ENCODE data around the gene RPTOR.

RPTOR gene

DNA sequence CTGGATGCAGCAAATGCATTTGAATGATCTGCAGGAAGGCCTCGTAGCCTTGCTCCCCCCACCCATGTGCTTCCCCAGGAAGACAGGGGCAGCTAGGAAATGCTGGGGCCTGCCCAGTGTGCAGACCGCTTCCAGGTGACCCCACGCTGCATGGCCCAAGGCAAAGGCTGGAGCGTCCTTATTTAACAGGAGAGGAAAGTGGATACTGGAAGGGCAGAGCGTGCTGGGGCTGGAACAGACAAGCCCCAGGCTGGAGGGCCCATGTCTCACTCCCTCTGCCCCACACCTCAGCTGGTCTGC is 42.1 kb upstream of the RPTOR start:
- DNase-seq (ENCODE audit: low read depth in 1 of 2, low spot score in 1 of 2): no peak
- no peak overlapping the region for H3K27ac ChIP-seq (replicated peaks)
- H3K27me3 ChIP-seq (ENCODE audit: insufficient read depth, poor library complexity, severe bottlenecking): peaks cover 6% of the 10 kb centered on the region
- TF ChIP-seq POLR2AphosphoS5 (IDR thresholded peaks at IDR 0.05; ENCODE audit: low read depth): no peak
- TF ChIP-seq, protein P1, sequence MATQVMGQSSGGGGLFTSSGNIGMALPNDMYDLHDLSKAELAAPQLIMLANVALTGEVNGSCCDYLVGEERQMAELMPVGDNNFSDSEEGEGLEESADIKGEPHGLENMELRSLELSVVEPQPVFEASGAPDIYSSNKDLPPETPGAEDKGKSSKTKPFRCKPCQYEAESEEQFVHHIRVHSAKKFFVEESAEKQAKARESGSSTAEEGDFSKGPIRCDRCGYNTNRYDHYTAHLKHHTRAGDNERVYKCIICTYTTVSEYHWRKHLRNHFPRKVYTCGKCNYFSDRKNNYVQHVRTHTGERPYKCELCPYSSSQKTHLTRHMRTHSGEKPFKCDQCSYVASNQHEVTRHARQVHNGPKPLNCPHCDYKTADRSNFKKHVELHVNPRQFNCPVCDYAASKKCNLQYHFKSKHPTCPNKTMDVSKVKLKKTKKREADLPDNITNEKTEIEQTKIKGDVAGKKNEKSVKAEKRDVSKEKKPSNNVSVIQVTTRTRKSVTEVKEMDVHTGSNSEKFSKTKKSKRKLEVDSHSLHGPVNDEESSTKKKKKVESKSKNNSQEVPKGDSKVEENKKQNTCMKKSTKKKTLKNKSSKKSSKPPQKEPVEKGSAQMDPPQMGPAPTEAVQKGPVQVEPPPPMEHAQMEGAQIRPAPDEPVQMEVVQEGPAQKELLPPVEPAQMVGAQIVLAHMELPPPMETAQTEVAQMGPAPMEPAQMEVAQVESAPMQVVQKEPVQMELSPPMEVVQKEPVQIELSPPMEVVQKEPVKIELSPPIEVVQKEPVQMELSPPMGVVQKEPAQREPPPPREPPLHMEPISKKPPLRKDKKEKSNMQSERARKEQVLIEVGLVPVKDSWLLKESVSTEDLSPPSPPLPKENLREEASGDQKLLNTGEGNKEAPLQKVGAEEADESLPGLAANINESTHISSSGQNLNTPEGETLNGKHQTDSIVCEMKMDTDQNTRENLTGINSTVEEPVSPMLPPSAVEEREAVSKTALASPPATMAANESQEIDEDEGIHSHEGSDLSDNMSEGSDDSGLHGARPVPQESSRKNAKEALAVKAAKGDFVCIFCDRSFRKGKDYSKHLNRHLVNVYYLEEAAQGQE (IDR thresholded peaks at IDR 0.05; ENCODE audit: insufficient replicate concordance, low read depth): no peak
- TF ChIP-seq, protein P2, sequence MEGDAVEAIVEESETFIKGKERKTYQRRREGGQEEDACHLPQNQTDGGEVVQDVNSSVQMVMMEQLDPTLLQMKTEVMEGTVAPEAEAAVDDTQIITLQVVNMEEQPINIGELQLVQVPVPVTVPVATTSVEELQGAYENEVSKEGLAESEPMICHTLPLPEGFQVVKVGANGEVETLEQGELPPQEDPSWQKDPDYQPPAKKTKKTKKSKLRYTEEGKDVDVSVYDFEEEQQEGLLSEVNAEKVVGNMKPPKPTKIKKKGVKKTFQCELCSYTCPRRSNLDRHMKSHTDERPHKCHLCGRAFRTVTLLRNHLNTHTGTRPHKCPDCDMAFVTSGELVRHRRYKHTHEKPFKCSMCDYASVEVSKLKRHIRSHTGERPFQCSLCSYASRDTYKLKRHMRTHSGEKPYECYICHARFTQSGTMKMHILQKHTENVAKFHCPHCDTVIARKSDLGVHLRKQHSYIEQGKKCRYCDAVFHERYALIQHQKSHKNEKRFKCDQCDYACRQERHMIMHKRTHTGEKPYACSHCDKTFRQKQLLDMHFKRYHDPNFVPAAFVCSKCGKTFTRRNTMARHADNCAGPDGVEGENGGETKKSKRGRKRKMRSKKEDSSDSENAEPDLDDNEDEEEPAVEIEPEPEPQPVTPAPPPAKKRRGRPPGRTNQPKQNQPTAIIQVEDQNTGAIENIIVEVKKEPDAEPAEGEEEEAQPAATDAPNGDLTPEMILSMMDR (IDR thresholded peaks at IDR 0.05; ENCODE audit: insufficient read depth, low read length): no peak
- no peak for TF ChIP-seq GABPA (IDR thresholded peaks at IDR 0.05; ENCODE audit: low read depth)
- no peak for TF ChIP-seq SPI1 (IDR thresholded peaks at IDR 0.05; ENCODE audit: borderline replicate concordance, low read depth)
- no peak overlapping the region for H3K4me3 ChIP-seq (replicated peaks; ENCODE audit: insufficient read depth, low read length)

DNA sequence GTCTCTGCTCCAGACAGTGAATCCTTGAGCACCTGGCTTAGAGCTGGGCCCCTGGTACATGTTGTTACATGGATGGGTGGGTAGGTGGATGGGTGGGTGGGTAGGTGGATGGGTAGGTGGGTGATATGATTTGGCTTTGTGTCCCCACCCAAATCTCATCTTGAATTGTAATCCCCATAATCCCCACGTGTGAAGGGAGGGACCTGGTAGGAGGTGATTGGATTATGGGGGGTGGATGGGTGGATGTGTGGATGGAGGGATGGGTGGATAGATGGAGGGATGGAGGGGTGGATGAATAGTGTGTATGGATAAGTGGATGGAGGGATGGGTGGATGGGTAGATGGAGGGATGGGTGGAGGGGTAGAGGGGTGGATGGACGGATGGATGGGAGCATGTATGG is 41.6 kb upstream of the RPTOR start:
- Histone ChIP-seq H3K4me3 (replicated peaks; ENCODE audit: insufficient read depth, low read length) (no peak overlapping the region), H3K27ac (replicated peaks) (no peak overlapping the region), H3K27me3 (ENCODE audit: insufficient read depth, poor library complexity, severe bottlenecking) (peaks cover 6% of the 10 kb centered on the region)
- no peak for TF ChIP-seq POLR2AphosphoS5 (IDR thresholded peaks at IDR 0.05; ENCODE audit: low read depth)
- TF ChIP-seq, protein P2 (IDR thresholded peaks at IDR 0.05; ENCODE audit: insufficient read depth, low read length): no peak
- no peak for TF ChIP-seq SPI1 (IDR thresholded peaks at IDR 0.05; ENCODE audit: borderline replicate concordance, low read depth)
- TF ChIP-seq, protein P1 (IDR thresholded peaks at IDR 0.05; ENCODE audit: insufficient replicate concordance, low read depth): no peak
- TF ChIP-seq GABPA (IDR thresholded peaks at IDR 0.05; ENCODE audit: low read depth): no peak
- no peak for DNase-seq (ENCODE audit: low read depth in 1 of 2, low spot score in 1 of 2)

DNA sequence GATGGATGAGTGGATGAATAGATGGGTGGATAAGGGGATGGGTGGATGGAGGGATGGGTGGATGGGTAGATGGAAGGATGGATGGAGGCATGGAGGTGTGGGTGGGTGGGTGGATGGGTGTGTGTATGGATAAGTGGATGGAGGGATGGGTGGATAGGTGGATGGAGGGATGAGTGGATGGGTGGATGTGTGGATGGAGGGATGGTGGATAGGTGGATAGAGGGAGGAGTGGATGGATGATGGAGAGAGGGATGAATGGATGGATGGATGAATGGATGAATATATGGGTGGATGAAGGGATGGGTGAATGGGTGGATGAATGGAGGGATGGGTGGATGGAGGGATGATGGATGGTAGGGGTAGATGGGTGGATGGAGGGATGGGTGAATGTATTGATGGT is 40.7 kb upstream of the RPTOR start:
- peaks cover 6% of the 10 kb centered on the region for H3K27me3 ChIP-seq (ENCODE audit: insufficient read depth, poor library complexity, severe bottlenecking)
- H3K4me3 ChIP-seq (replicated peaks; ENCODE audit: insufficient read depth, low read length): no peak overlapping the region
- no peak for DNase-seq (ENCODE audit: low read depth in 1 of 2, low spot score in 1 of 2)
- H3K27ac ChIP-seq (replicated peaks): no peak overlapping the region
- no peak for TF ChIP-seq SPI1 (IDR thresholded peaks at IDR 0.05; ENCODE audit: borderline replicate concordance, low read depth)
- TF ChIP-seq, protein P1 (IDR thresholded peaks at IDR 0.05; ENCODE audit: insufficient replicate concordance, low read depth): no peak
- TF ChIP-seq, protein P2 (IDR thresholded peaks at IDR 0.05; ENCODE audit: insufficient read depth, low read length): no peak
